ENCODE data around the gene FAM174A.

FAM174A gene

GRCh38 chr5:100535060-100536005, at the start of gene FAM174A:
Gene FAM174A, plus strand, starts transcription at chr5:100535374. Its CDS starts 157 bp downstream, at chr5:100535531.
- FAIRE-seq (peak; percentile 71), DNase-seq (ENCODE audit: low spot score) (peak; percentile 89)

GRCh38 chr5:100493996-100494395, 41.2 kb upstream of the FAM174A start:
- no peak for DNase-seq (ENCODE audit: low spot score)
- no peak for FAIRE-seq

DNA sequence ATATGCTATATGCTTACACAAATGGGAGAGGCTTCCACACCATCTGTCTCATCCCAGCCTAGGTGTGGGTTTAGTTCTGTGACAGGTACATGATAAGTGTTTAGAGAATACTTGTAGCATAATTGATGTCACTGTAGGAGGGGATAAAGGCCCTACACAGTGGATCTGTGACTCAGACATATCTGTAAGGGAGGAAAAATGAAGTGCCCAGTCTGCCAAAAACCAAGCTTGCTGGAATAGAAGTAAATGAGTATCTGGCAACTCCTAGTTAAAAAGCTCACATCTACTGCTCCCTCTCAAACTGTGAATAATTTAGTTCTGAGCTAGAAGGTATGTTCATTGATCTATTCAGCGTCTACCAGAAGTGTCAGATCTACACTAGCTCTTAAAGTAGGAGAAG, 38.9 kb upstream of the FAM174A start:
- DNase-seq (ENCODE audit: low spot score), result no peak
- no peak for FAIRE-seq

DNA sequence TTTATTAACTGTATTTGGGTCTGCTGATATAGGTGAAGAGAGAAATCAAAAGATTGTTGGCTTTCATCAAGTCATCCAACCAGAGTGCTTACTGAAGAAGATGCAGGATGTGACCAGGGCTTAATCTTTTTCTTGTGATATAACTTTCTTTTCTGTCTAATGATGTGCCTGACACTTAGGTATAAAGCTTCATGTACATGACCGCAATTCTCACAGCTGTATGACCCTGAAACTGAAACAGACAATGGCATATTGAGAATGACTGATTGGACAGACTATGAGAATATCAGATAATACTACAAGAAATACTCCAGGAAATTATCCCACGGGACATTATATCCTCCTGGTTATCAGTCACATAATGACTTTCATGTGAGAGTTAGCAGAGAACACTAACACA, 32.5 kb upstream of the FAM174A start:
- no peak for FAIRE-seq
- DNase-seq (ENCODE audit: low spot score), result no peak

- no peak for FAIRE-seq
- peak; percentile 26 for DNase-seq (ENCODE audit: low spot score)
Observed at GRCh38 chr5:100505984-100506670, 29.0 kb upstream of the FAM174A start.

GRCh38 chr5:100516285-100516684, 18.9 kb upstream of the FAM174A start:
- FAIRE-seq, result no peak
- DNase-seq (ENCODE audit: low spot score), result no peak

DNA sequence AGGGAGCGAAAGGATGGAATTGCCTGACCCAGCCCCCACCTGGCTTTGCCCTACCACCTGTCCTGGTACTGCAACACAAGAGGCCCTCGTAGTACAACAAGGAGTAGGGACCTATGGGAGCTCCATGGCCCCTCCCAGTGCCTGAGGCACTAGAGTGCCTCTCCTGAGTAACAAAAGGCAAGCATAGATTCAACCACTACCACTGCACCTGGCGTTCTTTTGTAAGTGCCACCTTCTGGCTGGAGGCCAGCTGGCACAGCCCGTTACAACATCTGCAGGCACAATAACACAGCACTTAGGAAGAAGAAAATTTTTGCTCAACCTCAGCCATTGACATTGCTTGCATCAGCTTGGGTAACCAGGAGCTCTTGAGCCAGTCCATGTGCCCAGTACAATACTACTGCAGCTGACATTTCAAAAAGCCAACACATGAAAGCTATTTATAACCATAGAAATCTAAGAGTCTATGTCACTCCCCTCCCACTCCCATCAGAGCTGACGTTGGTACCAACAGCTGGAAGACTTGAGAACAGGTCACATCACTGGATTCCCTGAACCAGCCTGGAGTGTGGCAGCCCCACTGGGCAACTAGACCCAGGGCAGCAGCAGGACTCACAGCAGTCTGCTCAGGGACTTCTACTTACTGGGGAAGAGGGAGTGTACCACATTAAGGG, 17.7 kb upstream of the FAM174A start:
- no peak for FAIRE-seq
- DNase-seq (ENCODE audit: low spot score), result no peak

DNA sequence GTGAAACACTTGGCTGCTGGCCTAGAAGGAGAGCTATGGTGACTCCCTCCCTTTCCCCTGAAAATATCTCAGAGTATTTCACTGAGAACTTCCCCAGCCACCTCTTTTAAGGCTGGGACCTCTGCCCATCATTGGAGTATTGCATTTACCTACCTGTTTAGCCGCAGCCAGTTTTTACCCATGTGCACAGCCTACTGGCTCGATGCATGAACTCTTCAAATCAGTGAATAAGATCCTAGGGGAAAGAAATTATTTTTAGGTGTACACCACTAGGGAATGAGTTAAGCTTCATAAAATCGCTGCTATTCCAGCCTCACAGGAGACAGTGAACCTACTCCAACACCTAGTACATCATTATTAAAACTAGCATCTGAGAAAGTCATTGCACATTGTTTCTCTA, 16.8 kb upstream of the FAM174A start:
- no peak for FAIRE-seq
- DNase-seq (ENCODE audit: low spot score), result no peak

DNA sequence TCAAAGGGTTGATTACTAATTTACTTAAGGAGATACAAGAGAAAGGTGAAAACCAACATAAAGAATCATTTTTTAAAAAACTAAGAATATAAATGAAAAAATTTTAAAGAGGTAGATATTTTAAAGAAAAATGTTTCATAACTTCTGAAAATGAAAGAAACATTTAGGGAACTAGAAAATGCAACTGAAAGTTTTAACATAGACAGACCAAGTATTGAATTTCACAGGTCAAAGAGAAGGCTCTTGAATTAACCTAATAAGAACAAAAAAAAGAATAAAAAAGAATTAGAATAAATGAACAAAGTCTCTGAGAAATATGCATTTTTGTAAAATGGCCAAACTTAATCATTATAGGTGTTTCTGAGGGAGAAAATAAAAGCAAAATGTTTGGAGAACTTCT, 16.1 kb upstream of the FAM174A start:
- FAIRE-seq (no peak), DNase-seq (ENCODE audit: low spot score) (no peak)

GRCh38 chr5:100520348-100520747, 14.8 kb upstream of the FAM174A start:
- FAIRE-seq (no peak), DNase-seq (ENCODE audit: low spot score) (no peak)

- FAIRE-seq (no peak), DNase-seq (ENCODE audit: low spot score) (no peak)
Observed at GRCh38 chr5:100537946-100538345, 2.8 kb downstream of the FAM174A start.

DNA sequence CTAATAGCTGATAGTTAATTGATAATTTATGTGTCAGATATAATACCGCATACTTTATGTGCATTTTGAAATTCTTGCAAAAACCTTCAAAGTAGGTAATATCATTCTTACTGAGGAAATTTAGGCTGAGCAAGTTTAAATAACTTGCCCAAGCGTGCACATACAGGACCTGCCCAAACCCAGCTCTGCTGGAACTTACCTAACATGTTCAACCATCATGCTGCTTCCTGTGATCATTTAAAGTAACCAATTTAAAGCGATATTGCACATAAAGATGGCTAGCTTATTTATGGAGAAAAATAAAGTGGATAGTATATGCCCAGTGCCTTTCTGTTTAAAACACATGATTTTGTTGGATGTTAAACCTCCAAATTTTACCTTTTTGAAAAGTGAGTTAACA, 4.3 kb downstream of the FAM174A start:
- DNase-seq (ENCODE audit: low spot score) (no peak), FAIRE-seq (no peak)

- FAIRE-seq, result no peak
- DNase-seq (ENCODE audit: low spot score), result no peak
Observed at GRCh38 chr5:100542086-100542485, 6.9 kb downstream of the FAM174A start.

GRCh38 chr5:100546001-100546400, 10.8 kb downstream of the FAM174A start:
- DNase-seq (ENCODE audit: low spot score) (no peak), FAIRE-seq (no peak)

DNA sequence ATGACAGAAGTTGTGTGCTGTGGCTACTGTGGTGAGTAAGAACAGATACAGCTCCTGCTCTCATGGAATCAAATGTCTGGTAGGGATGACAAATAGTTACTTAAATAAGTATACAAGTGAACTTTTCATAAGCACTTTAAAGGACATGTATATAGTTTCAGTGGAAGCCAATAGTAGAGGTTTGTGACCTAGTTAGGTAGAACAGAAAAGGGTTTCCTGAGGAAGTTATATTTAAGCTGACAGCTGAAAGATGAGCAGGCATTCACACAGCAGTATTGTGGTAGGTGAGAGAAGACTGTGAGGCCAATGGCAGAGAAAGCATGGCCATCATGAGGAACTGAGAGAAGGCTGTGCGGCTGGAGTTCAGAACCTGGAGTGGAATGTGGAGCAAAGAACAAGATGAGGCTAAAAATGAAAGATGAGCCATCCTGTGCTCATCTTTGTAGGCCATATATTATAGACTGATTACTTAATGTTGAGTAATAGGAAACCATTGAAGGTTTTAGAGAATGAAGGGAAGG, 15.4 kb downstream of the FAM174A start:
- DNase-seq (ENCODE audit: low spot score) (no peak), FAIRE-seq (no peak)

GRCh38 chr5:100551183-100551582, 16.0 kb downstream of the FAM174A start:
- no peak for DNase-seq (ENCODE audit: low spot score)
- no peak for FAIRE-seq

DNA sequence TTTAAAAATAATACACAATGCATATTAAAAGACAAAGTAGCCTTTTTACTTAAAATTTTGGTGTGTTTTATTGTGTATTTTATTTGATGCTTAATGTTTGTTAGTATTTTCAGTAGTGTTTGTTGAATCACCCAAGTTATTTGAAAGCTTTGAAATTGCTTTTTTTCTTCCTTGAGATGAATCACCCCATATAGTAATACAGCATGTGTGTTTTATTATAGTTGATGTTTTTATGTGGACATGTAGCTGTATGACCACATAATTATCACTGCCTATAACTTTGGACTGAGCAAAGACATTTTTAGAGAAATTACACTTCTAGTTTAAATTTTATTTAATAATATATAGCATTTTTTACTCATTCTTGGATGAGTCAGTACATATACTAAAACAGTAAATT, 18.0 kb downstream of the FAM174A start:
- no peak for DNase-seq (ENCODE audit: low spot score)

DNA sequence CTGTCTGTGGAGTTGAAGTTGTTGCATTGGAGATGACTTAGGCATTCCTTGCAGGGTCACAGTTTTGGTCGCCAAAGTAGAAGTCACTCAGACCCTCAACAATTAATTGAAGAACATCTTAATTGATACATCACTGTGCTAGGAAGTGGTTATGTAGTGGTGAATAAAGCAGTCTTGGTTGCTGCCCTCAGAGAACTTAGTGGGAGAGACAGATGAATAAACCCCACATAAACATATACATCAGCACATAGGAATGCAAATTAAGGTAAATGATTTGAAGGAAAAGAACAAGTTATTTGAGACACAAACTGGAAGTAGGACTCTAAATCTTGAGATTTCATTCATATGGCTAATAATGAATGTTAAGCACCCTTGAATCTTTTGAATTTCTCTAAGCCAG, 25.7 kb downstream of the FAM174A start:
- no peak for FAIRE-seq
- no peak for DNase-seq (ENCODE audit: low spot score)

More for the DNA sequence above, 18.0 kb downstream of the FAM174A start:
- no peak for FAIRE-seq

DNA sequence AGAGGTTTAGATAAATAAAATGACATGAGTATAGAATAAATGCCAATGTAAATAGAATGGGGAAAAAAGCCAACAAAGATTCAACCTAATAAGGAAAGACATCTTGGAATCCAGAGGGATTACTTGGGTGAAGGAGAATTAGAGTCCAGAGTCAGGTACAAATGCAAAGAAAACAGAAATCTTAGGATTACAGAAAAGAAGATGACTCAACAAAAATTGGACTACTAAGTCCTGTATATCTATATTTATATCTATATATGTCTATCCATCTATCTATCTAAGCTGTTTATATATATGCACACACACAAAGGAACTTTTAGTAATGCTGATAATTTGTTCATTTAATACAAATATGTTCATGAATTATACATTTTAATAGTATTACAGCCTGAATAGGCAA, 27.6 kb downstream of the FAM174A start:
- FAIRE-seq, result no peak

DNA sequence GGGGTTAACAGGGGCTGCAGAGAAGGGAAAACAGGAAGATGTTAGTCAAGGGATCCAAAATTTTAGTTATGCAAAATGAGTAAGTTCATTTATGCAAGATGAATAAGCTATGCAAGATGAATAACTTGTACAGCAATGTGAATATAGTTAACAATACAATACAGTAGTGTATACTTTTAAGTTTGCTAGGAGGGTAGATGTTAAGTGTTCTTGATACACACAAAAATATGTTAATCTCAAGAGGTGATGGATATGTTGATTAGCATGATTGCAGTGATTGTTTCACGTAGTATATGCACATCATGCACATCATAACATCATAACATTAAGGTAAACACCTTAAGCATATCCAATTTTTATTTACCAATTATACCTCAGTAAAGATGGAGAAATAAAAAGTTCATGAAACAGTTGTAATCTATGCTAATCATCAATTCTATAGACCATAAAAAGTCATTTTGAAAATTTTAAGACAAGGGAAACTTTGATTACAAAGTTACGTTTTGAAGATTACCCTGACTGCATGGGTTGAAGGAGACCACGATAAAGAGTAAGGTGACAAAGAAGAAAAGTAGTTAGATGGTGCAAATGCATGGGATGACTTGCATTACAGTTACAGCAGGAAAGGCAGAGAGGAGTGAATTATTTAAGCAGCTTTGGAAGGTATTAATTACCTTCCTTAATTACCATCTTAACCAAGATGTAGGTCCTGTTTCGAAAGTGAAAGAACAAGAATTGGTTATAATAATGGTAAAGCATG, 31.4 kb downstream of the FAM174A start:
- FAIRE-seq (no peak), DNase-seq (ENCODE audit: low spot score) (no peak)

More for the DNA sequence above, 27.6 kb downstream of the FAM174A start:
- no peak for DNase-seq (ENCODE audit: low spot score)

DNA sequence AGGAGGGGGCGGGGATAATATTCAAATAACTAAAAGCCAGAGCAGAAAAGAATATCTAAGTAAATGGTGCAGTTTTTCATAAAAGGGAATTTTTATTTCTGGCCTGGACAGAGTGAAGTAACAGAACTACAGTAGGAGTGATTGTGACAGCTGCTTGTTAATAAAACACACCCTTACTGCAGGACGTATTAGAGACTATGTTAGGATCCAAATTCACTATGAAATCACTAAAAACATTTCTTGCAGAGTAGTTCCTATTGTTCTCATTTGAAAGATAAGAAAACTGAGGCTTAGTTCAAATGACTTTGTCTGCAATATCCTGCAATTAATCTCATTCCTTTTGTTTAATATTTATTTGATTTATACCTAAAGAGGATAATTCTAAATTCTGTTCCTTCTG, 39.5 kb downstream of the FAM174A start:
- no peak for FAIRE-seq
- DNase-seq (ENCODE audit: low spot score), result no peak
